Body of pancreas (tissue), 4 donors: ENCODE measurements around the gene ATXN1. TPM values are rescaled to one million over a fixed set of nuclear protein-coding genes. Genes with fewer than 3 reads are reported as not detected.

Source experiments
- ATAC-seq: fragments of 150-250 bp; one replicate; pipeline ENCODE4 v1.9.1; 2016
- DNase-seq, 4 donors: peaks; one replicate each; pipeline ENCODE4 v3.0.0-alpha.2; 2019
- H3K27ac ChIP-seq, 4 donors: fragments of 200-600 bp; sonication (generic); 1 replicate in 3 of 4; 2 replicates in 1 of 4; pipeline versions ENCODE4 v1.5.1 to v1.6.1; 2016 to 2019; ENCODE audit warnings: mild to moderate bottlenecking in 1 of 4, mixed read lengths in 1 of 4, moderate library complexity in 1 of 4
- H3K27me3 ChIP-seq, 2 donors: fragments of 200-600 bp; sonication (generic); one replicate each; pipeline ENCODE4 v1.6.0; 2016; ENCODE audit warnings: mild to moderate bottlenecking in 1 of 2
- H3K36me3 ChIP-seq, 2 donors: fragments of 200-600 bp; sonication (generic); replicated peaks in 1 of 2; 2 replicates each; pipeline ENCODE4 v1.5.1; 2016; ENCODE audit warnings: low read depth in 2 of 2; ENCODE audit not compliant: insufficient read depth in 1 of 2
- H3K4me1 ChIP-seq: fragments of 200-600 bp; sonication (generic); one replicate; pipeline ENCODE4 v1.6.0; 2016
- H3K4me3 ChIP-seq, 2 donors: fragments of 200-600 bp; sonication (generic); 1 replicate in 1 of 2; 2 replicates in 1 of 2; pipeline ENCODE4 v1.5.1; 2016 to 2019
- H3K9me3 ChIP-seq, 3 donors: fragments of 200-600 bp; sonication (generic); 1 replicate in 2 of 3; 2 replicates in 1 of 3; pipeline ENCODE4 v1.5.1; 2016
- CTCF ChIP-seq, 7 experiments: fragments of 450-650 bp in 4 of 7; fragments of 200-600 bp in 3 of 7; sonication (generic) in 3 of 7; IDR thresholded peaks; one replicate each; pipeline ENCODE4 v1.5.1; 2016 to 2019; ENCODE audit warnings: antibody characterized with exemption in 7 of 7
- POLR2A ChIP-seq, 3 donors: fragments of 450-650 bp; IDR thresholded peaks; one replicate each; pipeline ENCODE4 v1.6.1; 2016; ENCODE audit warnings: antibody characterized with exemption in 3 of 3, mild to moderate bottlenecking in 2 of 3
- WGBS, 2 donors: methylation state at CpG; one replicate each; pipeline ENCODE4 v1.1.5; 2017; 5-methylcytosine and 5-hydroxymethylcytosine counted together
- intact Hi-C: fragments of 100-400 bp; cut with DNase I; formaldehyde crosslinking; loops from one replicate; pipeline ENCODE4 v1.15.1; 2023
- total RNA-seq, 2 donors: library from RNA; depleted of rRNA; stranded (reverse); fragments of >200 nt; gene quantifications; one replicate each; pipeline ENCODE4 v1.1.0, GENCODE V29; 2016

Gene ATXN1
- total RNA-seq, 2 donors from 2014 or later = 24.6 to 24.7 TPM

GRCh38 chr6:16533210-16533609 lies 228.1 kb downstream of the ATXN1 start:
- H3K27ac ChIP-seq = no peak overlapping the region
- H3K9me3 ChIP-seq = no peaks in the 10 kb centered on the region
- 72 to 84% methylated on average over 2 of the region's 2 CpGs for WGBS, 2 donors
- no peaks in the 10 kb centered on the region for H3K27me3 ChIP-seq
- intact Hi-C loops = no loop called here
- no peak for ATAC-seq
- no peak for TF ChIP-seq CTCF (IDR thresholded peaks at IDR 0.05)
- TF ChIP-seq POLR2A (IDR thresholded peaks at IDR 0.05) = no peak
- no peak overlapping the region for H3K4me3 ChIP-seq
- no peaks in the 10 kb centered on the region for H3K4me1 ChIP-seq
- H3K36me3 ChIP-seq = no peaks in the 10 kb centered on the region
- no peak for DNase-seq

GRCh38 chr6:16527691-16528090 lies 233.6 kb downstream of the ATXN1 start:
- Histone ChIP-seq H3K4me3 (no peak overlapping the region), H3K36me3 (no peaks in the 10 kb centered on the region), H3K4me1 (no peaks in the 10 kb centered on the region), H3K27ac (no peak overlapping the region), H3K9me3 (no peaks in the 10 kb centered on the region), H3K27me3 (no peaks in the 10 kb centered on the region)
- ATAC-seq (no peak), DNase-seq (no peak)
- WGBS, 2 donors = 92 to 98% methylated on average over 3 of the region's 3 CpGs
- intact Hi-C loops = no loop called here
- TF ChIP-seq CTCF (IDR thresholded peaks at IDR 0.05) (no peak), POLR2A (IDR thresholded peaks at IDR 0.05) (no peak)

GRCh38 chr6:16524380-16524707 lies 236.9 kb downstream of the ATXN1 start:
- DNase-seq (no peak), ATAC-seq (no peak)
- no peak for TF ChIP-seq POLR2A (IDR thresholded peaks at IDR 0.05)
- no peak for TF ChIP-seq CTCF (IDR thresholded peaks at IDR 0.05)
- Histone ChIP-seq H3K9me3 (no peaks in the 10 kb centered on the region), H3K36me3 (no peaks in the 10 kb centered on the region), H3K4me1 (peaks cover 9% of the 10 kb centered on the region), H3K4me3 (no peak overlapping the region), H3K27me3 (no peaks in the 10 kb centered on the region), H3K27ac (no peak overlapping the region)
- intact Hi-C loops = no loop called here
- 84 to 86% methylated on average over 8 of the region's 8 CpGs for WGBS, 2 donors

GRCh38 chr6:16523606-16524379 lies 237.5 kb downstream of the ATXN1 start:
- peaks cover 9% of the 10 kb centered on the region for H3K4me1 ChIP-seq
- 52 to 67% methylated on average over 6 to 10 of the region's 10 CpGs for WGBS, 2 donors
- intact Hi-C loops = no loop called here
- DNase-seq (no peak), ATAC-seq (no peak)
- no peaks in the 10 kb centered on the region for H3K9me3 ChIP-seq
- no peak overlapping the region for H3K4me3 ChIP-seq
- H3K27me3 ChIP-seq = no peaks in the 10 kb centered on the region
- TF ChIP-seq CTCF (IDR thresholded peaks at IDR 0.05) = no peak
- TF ChIP-seq POLR2A (IDR thresholded peaks at IDR 0.05) = no peak
- no peaks in the 10 kb centered on the region for H3K36me3 ChIP-seq
- H3K27ac ChIP-seq = no peak overlapping the region

- DNase-seq (no peak), ATAC-seq (no peak)
- no peaks in the 10 kb centered on the region for H3K9me3 ChIP-seq
- WGBS, 2 donors = 96 to 98% methylated on average over 5 to 6 of the region's 6 CpGs
- intact Hi-C loops = no loop called here
- no peaks in the 10 kb centered on the region for H3K36me3 ChIP-seq
- no peak overlapping the region for H3K4me3 ChIP-seq
- no peaks in the 10 kb centered on the region for H3K27me3 ChIP-seq
- TF ChIP-seq POLR2A (IDR thresholded peaks at IDR 0.05) (no peak), CTCF (IDR thresholded peaks at IDR 0.05) (no peak)
- H3K27ac ChIP-seq = no peak overlapping the region
- H3K4me1 ChIP-seq = peaks cover 9% of the 10 kb centered on the region
Observed at GRCh38 chr6:16522937-16523336, 238.3 kb downstream of the ATXN1 start.
